NAMALWA (cell line): ENCODE results near the gene NFU1.
"Not testable (repeated sequence)": the region's sequence is repeated elsewhere in the genome, so short reads cannot be mapped to it uniquely, and the experiment has no call there.

Experiments
- DNase-seq: peaks from one replicate; pipeline ENCODE4 v3.0.0-alpha.2; 2015; ENCODE audit warnings: low spot score

The NFU1 gene

DNA sequence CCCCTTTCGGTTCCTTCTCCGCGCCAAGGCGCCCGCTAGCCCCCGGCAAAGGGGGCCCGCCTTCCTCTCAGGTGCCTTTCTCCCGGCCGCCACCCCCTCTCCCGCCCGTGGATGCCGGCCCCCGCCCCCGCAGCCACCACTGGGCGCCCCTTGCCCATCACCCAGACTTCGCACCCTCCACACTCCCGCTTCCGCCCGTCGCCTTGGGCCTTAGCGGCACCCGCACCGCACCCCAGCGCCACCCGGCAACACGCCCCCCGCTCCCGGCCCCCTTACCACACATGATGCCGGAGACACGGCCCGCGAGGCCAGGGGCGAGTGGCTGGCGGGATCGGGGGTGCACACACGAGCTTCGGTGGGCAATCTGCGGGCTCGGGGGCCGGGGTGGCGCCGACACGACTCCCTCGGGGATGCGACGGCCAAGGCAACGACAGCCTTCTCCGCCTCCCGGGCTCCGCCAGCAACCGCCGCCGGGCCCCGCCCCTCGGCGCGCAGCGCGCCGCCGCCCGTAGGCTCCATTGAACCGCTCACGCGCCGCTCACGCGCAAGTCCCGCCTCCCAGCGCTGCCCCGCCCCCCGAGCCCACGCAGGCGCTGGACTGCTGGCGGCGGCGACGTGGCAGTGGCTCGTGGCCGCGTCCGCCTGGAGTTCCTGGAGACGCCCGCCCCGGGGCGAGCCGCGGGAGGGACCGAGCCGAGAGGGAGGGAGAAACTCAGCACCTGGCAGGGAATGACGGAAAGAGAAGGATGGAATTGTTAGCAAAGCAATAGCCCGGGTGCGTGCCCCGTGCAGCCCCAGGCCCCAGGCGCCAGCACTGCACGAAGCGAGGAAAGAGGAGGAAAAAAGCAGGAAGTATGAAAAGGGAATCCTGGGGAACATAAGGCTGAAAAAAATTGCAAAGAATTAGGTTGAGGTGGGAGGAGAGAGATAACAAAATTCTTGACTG is 50.2 kb downstream of the NFU1 start, which contains the start of gene GFPT1:
Gene GFPT1 (minus strand): TSS at position 439 of the 946 bp plus-strand sequence. CDS start 156 bp downstream, at position 283.
- peak; percentile 91 for DNase-seq

DNA sequence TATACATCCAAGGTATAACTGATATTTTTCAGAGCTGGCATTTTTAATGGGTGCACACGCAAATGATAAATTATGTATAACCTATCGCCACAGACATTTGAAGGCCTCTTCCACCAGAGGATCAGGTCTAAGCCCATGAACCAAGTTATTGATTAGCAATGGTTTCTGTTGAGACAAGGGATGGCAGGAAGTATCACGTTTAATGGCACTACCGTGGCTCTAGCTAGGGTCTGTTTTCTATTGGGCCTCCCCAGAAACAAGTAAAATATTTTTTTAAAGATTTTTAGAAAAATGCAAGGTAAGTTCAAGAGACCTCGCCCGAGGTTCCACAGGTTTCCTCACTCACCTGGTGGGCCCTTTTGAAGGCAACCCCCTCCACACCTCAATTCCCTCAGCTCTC is 50.9 kb downstream of the NFU1 start:
- DNase-seq: peak; percentile 43

- peak; percentile 28 for DNase-seq
Measured at GRCh38 chr2:69385443-69386151, 51.6 kb downstream of the NFU1 start.

- no peak for DNase-seq
Measured at GRCh38 chr2:69384618-69385081, 52.6 kb downstream of the NFU1 start.

DNA sequence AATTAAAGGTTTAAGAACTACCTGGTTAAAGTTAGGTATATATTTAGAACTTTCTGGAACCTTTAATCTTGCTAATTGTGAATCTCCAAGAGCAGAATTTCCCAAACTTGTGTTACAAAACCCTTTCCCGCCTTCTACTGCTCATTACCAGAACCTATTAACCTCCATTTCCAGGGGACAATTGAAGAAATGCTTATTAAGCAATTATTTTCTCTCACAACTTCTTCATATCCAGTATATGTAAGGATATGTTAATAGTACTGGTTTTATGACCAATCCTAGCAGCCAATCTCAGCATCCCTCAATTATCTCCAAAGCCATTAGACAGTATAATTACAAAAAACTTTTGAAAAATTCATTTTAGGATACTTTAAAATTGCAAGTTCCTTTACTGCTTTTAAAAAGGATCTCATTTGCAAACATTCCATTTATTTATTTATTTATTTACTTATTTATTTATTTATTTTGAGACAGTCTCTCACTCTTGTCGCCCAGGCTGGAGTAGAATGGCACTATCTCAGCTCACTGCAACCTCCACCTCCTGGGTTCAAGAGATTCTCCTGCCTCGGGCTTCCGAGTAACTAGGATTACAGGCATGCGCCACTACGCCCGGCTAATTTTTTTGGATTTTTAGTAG is 53.9 kb downstream of the NFU1 start:
- DNase-seq: no peak

- DNase-seq: no peak
Measured at GRCh38 chr2:69382547-69382946, 54.7 kb downstream of the NFU1 start.

DNA sequence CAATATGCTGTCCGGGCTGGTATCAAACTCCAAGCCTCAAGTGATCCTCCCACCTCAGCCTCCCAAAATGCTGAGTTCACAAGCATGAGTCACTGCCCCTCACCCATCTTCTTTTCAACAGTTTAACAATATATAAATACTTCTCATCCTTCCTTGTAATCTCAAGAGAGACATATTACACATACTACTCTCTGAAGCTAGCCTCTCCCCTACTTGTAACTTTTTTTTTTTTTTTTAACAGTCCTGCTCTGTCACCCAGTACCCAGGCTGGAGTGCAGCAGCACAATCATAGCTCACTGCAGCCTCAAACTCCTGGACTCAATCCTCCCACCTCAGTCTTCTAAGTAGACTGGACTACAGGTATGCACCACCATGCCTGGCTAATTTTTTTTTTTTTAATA is 55.9 kb downstream of the NFU1 start:
- no peak for DNase-seq

DNA sequence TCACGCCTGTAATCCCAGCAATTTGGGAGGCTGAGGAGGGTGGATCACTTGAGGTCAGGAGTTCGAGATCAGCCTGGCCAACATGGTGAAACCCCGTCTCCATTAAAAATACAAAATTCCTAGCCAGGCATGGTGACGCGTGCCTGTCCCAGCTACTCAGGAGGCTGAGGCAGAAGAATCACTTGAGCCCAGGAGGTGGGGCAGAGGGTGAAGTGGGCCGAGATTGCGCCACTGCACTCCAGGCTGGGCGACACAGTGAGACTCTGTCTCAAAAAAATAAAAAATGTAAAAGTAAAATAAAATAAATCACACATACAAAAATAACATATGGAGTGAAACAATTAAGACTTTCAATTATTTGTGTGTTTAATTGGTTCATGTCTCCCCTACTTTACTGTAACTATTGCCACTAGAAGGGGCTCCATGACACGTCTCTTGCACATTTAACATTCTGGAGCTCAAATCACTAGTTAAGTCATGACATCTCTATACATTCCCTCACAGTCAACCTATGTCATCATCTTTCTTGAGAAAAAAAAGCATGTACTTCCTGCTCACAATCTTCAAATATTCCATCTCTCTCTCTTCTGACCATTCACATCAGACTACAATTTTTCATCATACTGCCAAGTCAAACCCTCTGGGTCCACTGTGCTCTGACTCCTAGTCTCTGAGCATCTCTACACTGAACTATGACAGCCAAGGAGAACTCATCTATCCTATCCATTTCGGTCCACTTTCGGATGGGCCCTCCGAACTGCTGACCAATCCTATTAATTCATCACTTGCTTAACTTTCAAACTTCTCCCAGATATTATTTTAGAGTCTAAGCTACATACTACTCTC is 56.9 kb downstream of the NFU1 start:
- DNase-seq: no peak

GRCh38 chr2:69376403-69376802 is 60.8 kb downstream of the NFU1 start:
- DNase-seq: no peak

- DNase-seq: peak; percentile 62
Measured at GRCh38 chr2:69375494-69376353, 61.5 kb downstream of the NFU1 start.

DNA sequence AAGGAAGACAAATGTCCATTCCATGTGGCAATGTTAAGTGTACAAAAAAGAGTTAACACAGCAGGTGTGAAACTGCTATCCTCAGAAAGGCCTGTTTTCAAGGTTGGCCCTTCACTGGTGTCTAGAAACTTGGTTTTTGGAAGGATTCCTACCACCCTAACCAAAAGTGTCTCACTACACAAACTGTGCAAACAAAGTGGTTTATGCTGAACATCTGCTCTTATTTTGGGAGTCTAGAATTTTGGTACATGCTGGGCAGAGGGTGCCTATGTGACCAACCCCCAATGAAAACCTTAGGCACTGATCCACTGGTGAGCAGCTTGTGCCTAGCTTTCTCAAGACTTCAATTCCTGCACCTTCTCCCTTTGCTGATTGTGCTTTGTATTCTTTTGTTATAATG is 64.5 kb downstream of the NFU1 start:
- no peak for DNase-seq

DNA sequence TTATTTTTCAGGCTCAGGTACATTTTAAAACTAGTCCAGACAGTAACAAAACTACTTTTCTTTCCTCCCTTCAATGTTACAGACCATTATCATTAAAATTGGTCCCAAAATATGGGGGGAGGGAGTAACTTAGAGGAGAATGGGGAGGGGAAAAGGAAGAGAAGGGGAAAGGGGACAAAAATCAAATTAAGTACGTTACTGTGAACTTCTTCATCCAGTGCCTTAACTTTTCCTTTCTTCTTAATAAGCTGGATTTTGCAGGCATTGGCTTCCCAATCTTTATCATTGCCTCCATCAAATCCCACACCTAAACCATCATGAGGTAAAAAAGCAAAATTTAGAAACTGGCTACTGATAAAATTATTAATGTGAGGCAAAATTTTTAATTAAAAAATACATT is 67.4 kb downstream of the NFU1 start:
- no peak for DNase-seq

GRCh38 chr2:69368588-69368987 is 68.6 kb downstream of the NFU1 start:
- no peak for DNase-seq

DNA sequence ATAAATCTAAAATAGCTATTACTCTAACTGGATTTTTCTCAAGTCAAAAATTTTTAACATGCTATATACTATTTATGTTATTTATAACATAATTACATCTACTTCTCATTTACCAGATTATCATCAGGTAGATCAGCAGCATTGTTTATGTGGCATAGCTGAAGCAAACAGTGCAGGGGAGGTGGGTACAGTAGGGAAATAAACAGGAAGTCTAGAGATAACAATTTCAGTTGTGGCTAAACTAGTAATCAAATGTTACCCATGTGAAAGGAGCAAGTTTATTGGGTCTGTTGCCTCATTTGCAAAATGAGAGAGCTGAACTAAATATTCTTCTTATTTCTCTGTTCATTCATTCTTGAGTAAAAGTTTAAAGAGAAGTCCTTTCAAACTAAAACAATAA is 77.9 kb downstream of the NFU1 start:
- no peak for DNase-seq

DNA sequence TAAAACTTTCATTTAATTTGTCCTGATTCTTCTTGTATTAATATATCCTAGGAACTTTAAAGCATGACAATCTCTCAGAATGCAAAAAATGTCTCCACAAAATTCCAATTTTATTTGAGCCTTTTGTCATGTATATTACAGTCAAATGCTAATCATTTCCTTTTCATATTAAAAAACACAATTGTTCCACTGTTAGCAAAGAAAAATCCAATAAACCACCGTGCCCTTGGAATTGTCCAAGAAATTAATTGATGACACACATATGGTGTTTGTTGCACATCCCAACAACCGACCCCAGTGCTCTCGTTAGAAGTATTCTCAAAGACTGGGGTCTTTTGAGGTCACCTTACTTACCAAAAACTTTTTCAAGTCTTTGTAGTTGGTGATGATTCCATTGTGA is 78.3 kb downstream of the NFU1 start:
- DNase-seq: no peak

DNA sequence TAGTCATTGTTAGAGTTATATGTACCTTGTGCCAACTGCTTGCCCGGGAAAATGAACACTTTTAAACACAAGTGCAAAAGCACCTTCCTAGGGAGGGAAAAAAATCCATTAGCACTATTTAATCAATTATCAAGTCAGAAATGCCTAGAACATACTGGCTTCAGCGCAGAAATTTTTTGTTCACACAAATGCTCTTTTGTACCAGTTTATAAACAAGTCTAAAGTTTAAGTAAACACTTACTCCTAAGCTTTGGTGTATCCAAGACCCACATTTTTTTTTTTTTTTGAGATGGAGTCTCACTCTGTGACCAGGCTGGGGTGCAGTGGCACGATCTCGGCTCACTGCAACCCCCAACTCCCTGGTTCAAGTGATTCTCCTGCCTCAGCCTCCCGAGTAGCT is 80.8 kb downstream of the NFU1 start:
- no peak for DNase-seq

DNA sequence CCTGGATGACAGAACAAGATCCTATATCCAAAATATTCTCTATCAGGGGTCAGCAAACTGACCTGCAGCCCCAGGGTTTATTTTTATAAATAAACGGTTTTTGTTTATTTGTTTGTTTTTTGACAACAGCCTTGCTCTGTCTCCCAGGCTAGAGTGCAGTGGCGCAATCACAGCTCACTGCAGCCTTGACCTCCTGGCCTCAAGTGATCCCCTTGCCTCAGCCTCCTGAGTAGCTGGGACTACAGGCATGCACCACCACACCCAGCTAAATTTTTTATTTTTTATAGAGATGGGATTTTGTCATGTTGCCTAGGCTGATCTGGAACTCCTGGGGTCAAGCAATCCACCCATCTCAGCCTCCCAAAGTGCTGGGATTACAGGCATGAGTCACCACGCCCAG is 82.3 kb downstream of the NFU1 start:
- not testable (repeated sequence) for DNase-seq

GRCh38 chr2:69353360-69353759 is 83.9 kb downstream of the NFU1 start:
- no peak for DNase-seq

- no peak for DNase-seq
Measured at GRCh38 chr2:69348781-69349180, 88.5 kb downstream of the NFU1 start.
